H9 (cell line): ENCODE results near the gene CFAP69. TPM values are rescaled to one million over a fixed set of nuclear protein-coding genes. Genes with fewer than 3 reads are reported as not detected.

Experiments
- DNase-seq: peaks from one replicate; pipeline ENCODE4 v3.0.0-alpha.2; 2017
- H2AFZ ChIP-seq: one replicate; pipeline ENCODE4 v1.6.1; 2013; ENCODE audit warnings: mild to moderate bottlenecking, low read length, control low read depth, moderate library complexity
- H2AK5ac ChIP-seq: 2 replicates; pipeline ENCODE4 v1.6.1; 2013; ENCODE audit warnings: low read length, control low read depth, mixed read lengths; ENCODE audit not compliant: insufficient read length
- H2BK120ac ChIP-seq: one replicate; pipeline ENCODE4 v1.6.1; 2013; ENCODE audit warnings: low read depth, mild to moderate bottlenecking, low read length, control low read depth, inconsistent platforms; ENCODE audit not compliant: poor library complexity, severe bottlenecking
- H2BK12ac ChIP-seq: 2 replicates; pipeline ENCODE4 v1.6.1; 2013; ENCODE audit warnings: low read length, control low read depth, mixed read lengths, low read depth; ENCODE audit not compliant: insufficient read length
- H2BK15ac ChIP-seq: 2 replicates; pipeline ENCODE4 v1.6.1; 2013; ENCODE audit warnings: low read depth, low read length, control low read depth
- H2BK20ac ChIP-seq: one replicate; pipeline ENCODE4 v1.6.1; 2013; ENCODE audit warnings: low read depth, mild to moderate bottlenecking, low read length, control low read depth, inconsistent platforms; ENCODE audit not compliant: poor library complexity, severe bottlenecking
- H2BK5ac ChIP-seq: 2 replicates; pipeline ENCODE4 v1.6.1; 2013; ENCODE audit warnings: low read length, control low read depth, mixed read lengths; ENCODE audit not compliant: insufficient read length
- H3K14ac ChIP-seq: 2 replicates; pipeline ENCODE4 v1.6.1; 2013; ENCODE audit warnings: low read length, control low read depth; ENCODE audit not compliant: insufficient read depth
- H3K18ac ChIP-seq: 2 replicates; pipeline ENCODE4 v1.6.1; 2013; ENCODE audit warnings: low read depth, mild to moderate bottlenecking, mixed read lengths, low read length, control low read depth; ENCODE audit not compliant: insufficient read length
- H3K23ac ChIP-seq: 2 replicates; pipeline ENCODE4 v1.6.1; 2013; ENCODE audit warnings: low read length, control low read depth, mixed read lengths, low read depth; ENCODE audit not compliant: insufficient read length
- H3K23me2 ChIP-seq: 2 replicates; pipeline ENCODE4 v1.6.1; 2013; ENCODE audit warnings: low read depth, mild to moderate bottlenecking, mixed read lengths, low read length, control low read depth; ENCODE audit not compliant: insufficient read length, poor library complexity, severe bottlenecking
- H3K27ac ChIP-seq: 2 replicates; pipeline ENCODE4 v1.5.1; 2013; ENCODE audit warnings: low read length, control low read depth, mixed read lengths, low read depth; ENCODE audit not compliant: insufficient read length
- H3K27me3 ChIP-seq: 2 replicates; pipeline ENCODE4 v1.6.1; 2013; ENCODE audit warnings: low read length, control low read depth, inconsistent platforms; ENCODE audit not compliant: insufficient read depth
- H3K4ac ChIP-seq: 2 replicates; pipeline ENCODE4 v1.6.1; 2013; ENCODE audit warnings: low read depth, mild to moderate bottlenecking, control low read depth, inconsistent platforms, low read length, moderate library complexity
- H3K4me1 ChIP-seq: 2 replicates; pipeline ENCODE4 v1.6.1; 2013; ENCODE audit warnings: low read length, control low read depth, inconsistent platforms; ENCODE audit not compliant: insufficient read depth
- H3K4me2 ChIP-seq: 2 replicates; pipeline ENCODE4 v1.6.1; 2013; ENCODE audit warnings: low read length, control low read depth, mixed read lengths; ENCODE audit not compliant: insufficient read length, insufficient read depth
- H3K56ac ChIP-seq: 2 replicates; pipeline ENCODE4 v1.6.1; 2013; ENCODE audit warnings: low read depth, mild to moderate bottlenecking, mixed read lengths, low read length, control low read depth; ENCODE audit not compliant: insufficient read length
- H3K79me1 ChIP-seq: 2 replicates; pipeline ENCODE4 v1.6.1; 2013; ENCODE audit warnings: low read depth, mild to moderate bottlenecking, moderate library complexity, low read length, control low read depth, inconsistent platforms; ENCODE audit not compliant: insufficient read depth, poor library complexity, severe bottlenecking
- H3K79me2 ChIP-seq: 2 replicates; pipeline ENCODE4 v1.6.1; 2013; ENCODE audit warnings: low read length, control low read depth, inconsistent platforms; ENCODE audit not compliant: insufficient read depth
- H3K9ac ChIP-seq: 2 replicates; pipeline ENCODE4 v1.6.1; 2013; ENCODE audit warnings: low read length, control low read depth, mixed read lengths; ENCODE audit not compliant: insufficient read length; ENCODE audit errors: extremely low read depth
- H3K9me3 ChIP-seq: one replicate; pipeline ENCODE4 v1.6.1; 2013; ENCODE audit warnings: low read depth, low read length, inconsistent platforms; ENCODE audit not compliant: control insufficient read depth
- H3T11ph ChIP-seq: one replicate; pipeline ENCODE4 v1.6.1; 2013; ENCODE audit warnings: mild to moderate bottlenecking, low read length, control low read depth, inconsistent platforms
- H4K20me1 ChIP-seq: one replicate; pipeline ENCODE4 v1.6.1; 2013; ENCODE audit not compliant: control insufficient read depth, insufficient read length, insufficient read depth
- H4K5ac ChIP-seq: 2 replicates; pipeline ENCODE4 v1.6.1; 2013; ENCODE audit warnings: low read depth, mild to moderate bottlenecking, mixed read lengths, low read length, control low read depth; ENCODE audit not compliant: insufficient read length
- H4K8ac ChIP-seq: replicated peaks from 2 replicates; pipeline ENCODE4 v1.6.1; 2013; ENCODE audit warnings: low read length, control low read depth, mixed read lengths, low read depth; ENCODE audit not compliant: insufficient read length
- H4K91ac ChIP-seq: 2 replicates; pipeline ENCODE4 v1.6.1; 2013; ENCODE audit warnings: low read depth, mild to moderate bottlenecking, moderate library complexity, mixed read lengths, low read length, control low read depth; ENCODE audit not compliant: insufficient read length
- H3K27ac Mint-ChIP-seq, 3 experiments: 2 replicates in 2 of 3; 3 replicates in 1 of 3; pipeline ENCODE4 v1.8.0; 2020 to 2021; ENCODE audit warnings: mixed read lengths in 3 of 3, mild to moderate bottlenecking in 1 of 3, moderate library complexity in 1 of 3
- H3K27me3 Mint-ChIP-seq: 2 replicates; pipeline ENCODE4 v1.8.0; 2021; ENCODE audit warnings: low read depth, mild to moderate bottlenecking, moderate library complexity, mixed read lengths
- H3K36me3 Mint-ChIP-seq, 3 experiments: 2 replicates in 2 of 3; 3 replicates in 1 of 3; pipeline ENCODE4 v1.8.0; 2020 to 2021; ENCODE audit warnings: low read depth in 3 of 3, mixed read lengths in 3 of 3; ENCODE audit not compliant: insufficient read depth in 1 of 3
- H3K4me1 Mint-ChIP-seq, 2 experiments: 2 replicates each; pipeline ENCODE4 v1.8.0; 2020; ENCODE audit warnings: mixed read lengths in 2 of 2
- H3K4me3 Mint-ChIP-seq, 2 experiments: 2 replicates in 1 of 2; 3 replicates in 1 of 2; pipeline ENCODE4 v1.8.0; 2020 to 2021; ENCODE audit warnings: mild to moderate bottlenecking in 2 of 2, mixed read lengths in 2 of 2, moderate library complexity in 1 of 2
- H3K9me3 Mint-ChIP-seq, 2 experiments: 2 replicates in 1 of 2; 3 replicates in 1 of 2; pipeline ENCODE4 v1.8.0; 2020; ENCODE audit warnings: mild to moderate bottlenecking in 2 of 2, mixed read lengths in 2 of 2, moderate library complexity in 1 of 2
- CTCF ChIP-seq: fragments of 200-600 bp; sonication (generic); conservative IDR thresholded peaks from 3 replicates; pipeline ENCODE4 v1.8.0; 2021; ENCODE audit warnings: antibody characterized with exemption, mild to moderate bottlenecking
- WGBS: extraction: QIAGEN DNeasy Blood & Tissue Kit; methylation state at CpG from one replicate; pipeline ENCODE4 v1.1.7; 2013; ENCODE audit warnings: missing lambda C conversion rate, low lambda C conversion rate, mixed read lengths; ENCODE audit not compliant: insufficient read length; ENCODE audit errors: extremely low coverage; 5-methylcytosine and 5-hydroxymethylcytosine counted together
- total RNA-seq: library from RNA; stranded (reverse); gene quantifications from 2 replicates; pipeline ENCODE4 v1.2.1, GENCODE V29; 2021

Gene CFAP69
- total RNA-seq, 1 experiment from 2014 or later: 2.9 TPM

GRCh38 chr7:90250601-90251303, 5.8 kb downstream of the CFAP69 start:
- no peaks in the 10 kb centered on the region; the same call in 1 of the 2 replicates for H3K79me2 ChIP-seq
- H3K9ac ChIP-seq: no peak overlapping the region
- peaks cover 8% of the 10 kb centered on the region for H3K23me2 ChIP-seq
- Mint-ChIP-seq H3K4me3 (no peak overlapping the region), H3K4me1 (peaks cover 15 to 25% of the 10 kb centered on the region in 2 experiments), H3K27me3 (peaks cover 14% of the 10 kb centered on the region), H3K36me3 (peaks cover 0 to 1% (median 0%) of the 10 kb centered on the region in 3 experiments; a peak in 2 of 7 replicates), H3K27ac (no peak overlapping the region), H3K9me3 (peaks cover 0 to under 1% of the 10 kb centered on the region in 2 experiments; a peak in 2 of 5 replicates)
- no peak overlapping the region for H2AK5ac ChIP-seq
- no peak overlapping the region for H3K27ac ChIP-seq
- H3K56ac ChIP-seq: no peak overlapping the region
- no peak overlapping the region for H2BK20ac ChIP-seq
- no peak overlapping the region for H2BK120ac ChIP-seq
- 0 out of 2 replicates have a peak, but pooled peaks cover 2% of the 10 kb centered on the region for H3K4me1 ChIP-seq
- no peak overlapping the region for H2BK15ac ChIP-seq
- DNase-seq: no peak
- no peak overlapping the region for H2AFZ ChIP-seq
- no peak for TF ChIP-seq CTCF
- H2BK5ac ChIP-seq: no peak overlapping the region
- no peak overlapping the region for H3T11ph ChIP-seq
- no peaks in the 10 kb centered on the region for H3K79me1 ChIP-seq
- H3K4ac ChIP-seq: no peak overlapping the region
- no peak overlapping the region for H3K4me2 ChIP-seq
- no peak overlapping the region for H4K8ac ChIP-seq
- H4K91ac ChIP-seq: no peak overlapping the region
- H2BK12ac ChIP-seq: no peak overlapping the region
- H3K18ac ChIP-seq: no peak overlapping the region
- H4K5ac ChIP-seq: no peak overlapping the region
- no peak overlapping the region for H3K14ac ChIP-seq
- H3K23ac ChIP-seq: no peak overlapping the region
- no peaks in the 10 kb centered on the region for H3K9me3 ChIP-seq
- H3K27me3 ChIP-seq: no peaks in the 10 kb centered on the region
- WGBS: no CpG with 5 or more reads among the region's 3 CpGs
- no peaks in the 10 kb centered on the region for H4K20me1 ChIP-seq
